Measurements from ENCODE around the gene PPP2R5A. TPM values are rescaled to one million over a fixed set of nuclear protein-coding genes. Genes with fewer than 3 reads are reported as not detected.

The PPP2R5A gene
- total RNA-seq (2022; extraction: Qiagen RNA extraction) = 20.3 to 23.0 TPM (median 22.9 TPM) in 5 replicates

GRCh38 chr1:212284744-212285684 is at the start of gene PPP2R5A:
TSS of gene PPP2R5A (plus strand) at chr1:212285410. CDS start at chr1:212286111, 701 bp downstream.

Other genes with a start within 250 kb of the PPP2R5A start
- gene INTS7, start 249.9 kb upstream of the PPP2R5A start, total RNA-seq (2022; extraction: Qiagen RNA extraction) = 16.6 to 19.7 TPM (median 17.1 TPM) in 5 replicates
- gene DTL, start 249.7 kb upstream of the PPP2R5A start, total RNA-seq (2022; extraction: Qiagen RNA extraction) = 16.2 to 20.7 TPM (median 17.6 TPM) in 5 replicates
- 13.5 to 18.6 TPM (median 18.4 TPM) in 5 replicates for gene PACC1, start 129.5 kb downstream of the PPP2R5A start, total RNA-seq (2022; extraction: Qiagen RNA extraction)
- 78.4 to 145 TPM (median 138 TPM) in 5 replicates for gene NENF, start 147.5 kb downstream of the PPP2R5A start, total RNA-seq (2022; extraction: Qiagen RNA extraction)

Data from A549 treated with AZD2906 at 1 μM for 4 hours (cell line).